Measurements from ENCODE around the gene GRK1.

The GRK1 gene

DNA sequence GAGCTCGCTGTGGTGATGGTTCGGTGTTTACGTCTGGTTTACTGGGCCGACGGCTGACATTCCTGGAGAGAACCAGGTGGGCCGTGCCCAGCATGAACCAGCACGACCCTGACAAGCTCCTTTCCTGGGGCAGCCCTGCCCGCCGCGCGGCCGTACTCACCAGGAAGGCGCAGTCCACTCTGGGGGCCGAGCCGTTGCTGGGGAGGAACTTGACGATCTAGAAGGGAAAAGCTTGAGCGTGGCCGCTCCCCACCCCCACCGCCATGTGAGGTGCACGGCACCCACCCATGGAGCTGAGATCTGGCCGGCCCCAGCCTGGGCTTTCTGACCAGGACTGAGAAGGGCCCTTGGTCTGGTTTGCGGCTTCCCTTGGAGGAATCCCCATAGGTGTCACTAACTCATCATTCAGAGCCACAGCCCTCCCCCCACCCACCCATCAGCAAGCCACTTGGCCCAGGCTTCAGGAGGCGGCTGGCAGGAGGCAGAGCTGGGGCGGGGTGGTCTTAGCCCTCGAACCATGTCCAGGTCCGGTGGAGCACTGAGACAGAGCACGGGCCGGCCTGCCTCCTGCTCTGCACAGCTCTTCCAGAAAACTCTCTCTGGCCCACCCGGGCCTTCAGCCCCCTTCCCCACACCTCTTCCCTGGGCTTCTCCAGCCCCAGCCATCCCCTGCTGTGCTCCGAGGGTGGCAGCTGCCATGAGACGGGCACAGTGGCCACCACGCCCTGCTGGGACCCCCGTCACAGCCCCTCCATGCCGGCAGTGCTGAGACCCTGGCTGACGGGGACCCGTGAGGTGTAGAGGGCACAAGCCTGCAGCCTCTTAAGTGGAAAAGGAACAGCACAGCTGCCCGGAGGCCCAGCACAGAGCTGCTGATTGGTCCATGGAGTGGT, 15.3 kb upstream of the GRK1 start:
- DNase-seq = no peak

DNA sequence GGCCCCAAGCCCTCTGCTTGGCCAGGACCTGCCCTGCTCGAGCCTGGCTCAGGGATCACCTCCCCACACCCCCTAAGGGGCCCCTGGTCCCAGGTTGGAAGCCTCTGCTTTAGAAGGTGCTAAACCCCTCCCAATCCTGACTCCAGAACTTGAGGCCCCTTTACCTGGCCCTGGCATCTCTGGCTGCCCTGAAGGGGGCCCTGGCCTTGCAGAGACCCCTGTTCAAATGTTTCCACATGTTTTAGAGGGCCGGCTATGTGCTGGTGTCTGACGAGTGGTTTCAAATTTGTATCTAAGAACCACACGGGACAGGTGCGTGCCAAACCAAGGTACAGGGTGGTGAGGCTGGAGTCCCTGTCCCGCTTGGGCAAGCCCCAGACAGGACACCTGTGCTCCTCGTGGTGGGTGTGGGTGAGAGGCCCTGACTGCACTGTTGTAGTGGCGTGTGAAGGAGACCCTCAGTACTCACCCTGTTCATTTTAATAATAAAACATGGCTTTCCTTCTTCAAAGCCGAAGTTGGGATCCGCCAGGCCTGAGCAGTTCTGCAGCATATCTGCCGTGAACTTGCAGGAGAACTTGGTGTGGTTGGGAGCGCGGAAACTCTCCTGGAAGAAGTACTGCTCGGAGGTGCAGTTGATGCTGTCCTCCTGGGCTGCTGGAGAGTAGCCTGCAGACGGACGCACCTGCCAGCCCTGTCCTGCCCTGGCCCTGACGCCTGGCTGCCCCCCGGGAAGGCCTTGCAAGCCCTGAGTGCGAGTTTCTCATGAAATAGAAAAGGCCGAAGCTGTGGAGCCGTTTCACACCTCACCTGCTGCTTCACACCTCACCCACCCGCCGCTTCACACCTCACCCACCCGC, 14.4 kb upstream of the GRK1 start:
- DNase-seq = no peak

DNA sequence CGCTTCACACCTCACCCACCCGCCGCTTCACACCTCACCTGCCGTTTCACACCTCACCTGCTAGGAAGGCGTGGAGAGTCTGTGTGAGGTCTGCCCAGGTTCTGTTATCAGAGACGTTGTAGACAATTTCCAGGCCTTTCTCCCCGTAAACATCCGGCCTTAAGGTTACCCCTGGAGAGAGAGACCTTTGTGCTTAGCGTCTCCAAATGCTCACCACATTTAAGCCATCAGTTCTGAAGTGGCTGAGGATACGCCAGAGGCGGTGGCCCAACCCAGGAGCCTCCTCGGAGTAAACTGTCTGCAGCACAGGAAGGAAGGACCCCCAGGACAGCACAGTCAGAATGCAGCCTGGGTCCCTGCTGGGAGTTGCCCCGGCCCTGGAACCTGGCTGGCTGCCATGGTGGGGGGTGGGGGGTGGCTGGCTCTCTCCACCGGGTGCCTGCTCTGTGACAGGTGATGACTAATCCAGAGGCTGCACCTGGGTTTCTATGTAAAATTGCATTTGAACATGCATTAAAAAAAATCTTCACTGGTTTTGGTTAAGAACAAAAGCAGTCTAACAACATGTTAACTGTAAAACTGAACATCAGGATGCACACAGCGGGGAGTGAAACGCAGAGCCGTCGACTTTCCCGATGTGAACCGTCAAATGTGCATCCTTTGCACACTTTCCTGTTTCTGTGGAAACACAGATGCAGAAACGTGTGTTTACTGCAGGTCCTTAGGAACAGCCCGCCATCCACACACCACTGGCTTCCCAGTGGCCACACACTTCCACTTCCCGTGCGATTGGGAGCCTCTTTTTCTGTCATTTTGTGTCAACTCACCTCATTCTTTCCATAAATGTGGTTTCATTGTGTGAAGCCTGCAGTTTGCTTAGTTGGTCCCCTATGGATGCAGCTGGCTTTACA, 13.5 kb upstream of the GRK1 start:
- peak; percentile 36 for DNase-seq

DNA sequence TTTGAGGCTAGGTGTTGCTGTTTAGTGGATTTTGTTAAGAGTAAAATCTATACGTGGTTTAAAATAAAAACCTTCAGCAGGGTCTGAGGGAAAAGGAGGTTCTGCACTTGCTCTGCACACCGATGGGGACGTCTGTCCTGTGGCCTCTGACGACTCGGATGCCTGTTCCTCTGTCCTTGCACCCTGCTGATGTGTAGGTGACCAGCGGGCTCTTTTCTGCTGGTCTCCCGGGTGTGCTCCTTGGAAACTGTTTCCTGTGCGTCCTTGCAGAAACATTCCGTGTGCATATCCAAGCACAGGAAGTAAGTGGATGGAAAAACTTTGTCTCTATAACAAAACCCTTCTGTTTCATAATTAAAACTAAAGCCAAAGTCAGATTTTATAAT, 12.9 kb upstream of the GRK1 start:
- no peak for DNase-seq

DNA sequence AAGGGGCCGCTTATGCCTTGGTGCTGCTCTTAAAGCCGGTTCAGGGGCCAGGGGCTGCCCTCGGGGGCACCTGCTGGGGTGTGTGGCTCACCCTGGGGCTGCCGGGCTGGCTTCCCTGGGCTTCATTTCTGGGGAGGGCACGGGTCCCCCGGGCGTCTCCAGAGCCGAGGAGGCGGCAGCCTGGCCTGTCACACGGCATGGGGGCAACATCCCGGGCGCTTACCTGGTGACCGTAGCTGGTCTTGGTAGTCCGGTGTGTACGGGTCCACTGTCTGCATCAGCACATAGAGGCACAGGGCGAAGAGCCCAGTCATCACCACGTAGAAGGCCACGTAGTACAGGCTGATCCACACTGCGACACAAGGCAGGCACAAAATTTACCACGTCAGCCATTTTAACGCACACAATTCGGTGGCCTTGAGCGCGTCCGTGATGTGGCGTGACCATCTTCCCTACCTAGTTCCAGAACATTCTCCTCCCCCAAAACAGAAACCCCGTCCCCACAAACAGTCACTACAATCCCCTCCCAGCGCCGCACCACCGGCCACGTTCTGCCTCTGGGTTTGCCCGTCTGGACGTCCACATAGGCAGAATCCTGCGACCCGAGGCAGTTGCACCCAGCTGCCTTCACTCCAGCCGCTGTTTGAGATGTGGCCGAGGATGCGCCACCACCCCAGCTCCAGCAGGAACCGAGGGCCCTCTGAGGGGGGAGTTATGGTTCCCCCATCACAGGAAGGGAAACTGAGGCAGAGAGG, 12.3 kb upstream of the GRK1 start:
- DNase-seq = no peak

DNA sequence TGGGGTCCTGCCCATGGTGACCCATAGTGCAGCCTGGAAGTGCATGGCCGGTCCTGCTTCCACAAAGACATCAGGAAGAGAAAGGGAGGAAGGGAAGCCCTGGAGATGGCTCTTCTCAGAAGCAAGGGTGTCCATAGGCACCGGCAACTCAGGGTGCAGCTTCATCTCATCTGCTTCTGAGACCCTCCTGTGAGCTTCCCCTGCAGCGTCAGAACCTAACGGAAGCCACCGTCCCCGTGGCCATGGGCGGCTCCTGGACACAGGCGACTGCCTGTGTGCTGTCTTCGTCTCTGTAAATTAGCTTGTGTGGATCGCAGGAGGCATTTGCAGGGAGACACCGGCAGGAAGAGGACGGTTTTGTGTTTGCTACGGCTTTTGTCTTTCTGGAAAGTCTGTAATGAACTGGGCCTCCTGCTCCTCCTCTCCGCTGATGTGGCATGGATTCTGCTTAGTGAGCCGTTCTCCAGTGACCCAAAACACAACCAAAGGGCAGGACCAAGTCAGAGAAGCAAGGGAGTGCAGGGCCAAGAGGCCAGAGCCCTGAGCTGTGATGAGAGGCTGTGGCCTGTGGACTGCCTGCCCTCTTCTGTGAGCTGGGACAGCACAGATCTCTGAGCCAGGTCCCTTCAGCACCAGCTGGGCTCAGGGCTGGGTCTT, 11.5 kb upstream of the GRK1 start:
- DNase-seq = no peak

DNA sequence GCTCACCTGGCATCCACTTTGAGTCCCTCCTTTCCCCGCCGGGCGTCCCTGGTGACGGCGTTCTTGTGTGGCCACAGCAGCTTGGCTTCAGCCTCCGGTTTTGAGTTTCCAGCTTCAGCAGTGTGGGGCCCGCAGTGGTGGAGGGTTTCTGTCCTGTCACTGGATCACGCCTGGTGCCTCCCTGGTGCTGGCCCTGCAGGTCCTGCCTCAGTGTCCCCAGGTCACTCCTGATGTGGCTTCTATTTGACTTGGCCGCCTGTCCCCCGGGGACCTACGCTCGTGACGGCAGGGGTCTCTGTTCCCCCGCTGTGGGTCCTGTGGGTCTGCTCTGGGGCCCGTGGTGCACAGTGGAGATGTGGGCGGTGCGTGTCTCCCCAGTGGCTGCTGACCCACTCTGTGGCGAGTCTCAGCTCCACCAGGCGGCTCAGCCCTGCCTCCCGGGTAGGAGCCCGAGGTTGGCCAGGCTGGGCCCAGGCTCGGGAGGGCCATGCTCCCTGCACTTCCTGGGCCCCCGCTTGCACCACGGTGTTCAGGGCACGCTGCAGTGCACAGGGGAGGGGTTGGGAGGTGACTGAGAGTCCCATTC, 10.9 kb upstream of the GRK1 start:
- no peak for DNase-seq

DNA sequence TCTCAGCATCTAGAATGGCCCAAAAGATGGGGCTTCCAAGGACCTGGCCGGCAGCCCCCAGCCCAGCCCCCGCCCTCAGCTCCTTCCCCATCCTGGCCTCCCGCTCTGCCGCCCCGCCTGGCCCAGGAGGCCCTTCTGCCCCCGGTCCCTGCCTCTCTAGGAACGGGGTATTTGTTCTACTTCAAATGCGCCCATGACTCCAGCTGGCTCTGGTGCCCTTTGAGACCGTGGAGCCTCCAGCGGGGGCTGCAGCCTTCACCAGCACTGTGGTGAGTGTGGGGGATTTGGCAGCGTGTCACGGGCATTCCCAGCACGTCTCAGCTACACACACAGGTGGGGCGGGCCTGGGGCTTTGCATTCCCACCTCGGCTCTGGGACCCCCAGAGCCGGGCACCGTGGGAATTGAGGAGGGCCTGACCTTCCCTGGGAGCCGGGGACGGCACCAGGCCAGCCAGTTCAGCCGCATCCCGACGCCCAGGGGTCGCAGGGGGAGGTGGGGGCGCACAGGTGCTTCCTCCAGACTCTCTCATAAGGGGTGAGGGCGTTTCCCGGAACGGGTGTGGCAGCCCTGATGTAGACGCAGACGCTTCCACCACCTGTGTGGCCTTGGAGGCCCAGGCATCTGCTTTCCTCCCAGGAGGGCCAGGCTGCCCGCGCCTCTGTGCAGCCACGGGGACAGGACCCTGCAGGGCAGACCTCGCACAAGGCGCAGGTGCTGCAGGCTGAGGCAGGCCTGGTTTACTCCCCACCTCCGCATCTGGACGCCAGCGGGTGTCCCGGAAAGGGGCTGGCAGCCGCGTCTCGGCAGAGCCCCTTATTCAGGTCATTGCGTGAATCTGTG, 10.0 kb upstream of the GRK1 start:
- DNase-seq = no peak

DNA sequence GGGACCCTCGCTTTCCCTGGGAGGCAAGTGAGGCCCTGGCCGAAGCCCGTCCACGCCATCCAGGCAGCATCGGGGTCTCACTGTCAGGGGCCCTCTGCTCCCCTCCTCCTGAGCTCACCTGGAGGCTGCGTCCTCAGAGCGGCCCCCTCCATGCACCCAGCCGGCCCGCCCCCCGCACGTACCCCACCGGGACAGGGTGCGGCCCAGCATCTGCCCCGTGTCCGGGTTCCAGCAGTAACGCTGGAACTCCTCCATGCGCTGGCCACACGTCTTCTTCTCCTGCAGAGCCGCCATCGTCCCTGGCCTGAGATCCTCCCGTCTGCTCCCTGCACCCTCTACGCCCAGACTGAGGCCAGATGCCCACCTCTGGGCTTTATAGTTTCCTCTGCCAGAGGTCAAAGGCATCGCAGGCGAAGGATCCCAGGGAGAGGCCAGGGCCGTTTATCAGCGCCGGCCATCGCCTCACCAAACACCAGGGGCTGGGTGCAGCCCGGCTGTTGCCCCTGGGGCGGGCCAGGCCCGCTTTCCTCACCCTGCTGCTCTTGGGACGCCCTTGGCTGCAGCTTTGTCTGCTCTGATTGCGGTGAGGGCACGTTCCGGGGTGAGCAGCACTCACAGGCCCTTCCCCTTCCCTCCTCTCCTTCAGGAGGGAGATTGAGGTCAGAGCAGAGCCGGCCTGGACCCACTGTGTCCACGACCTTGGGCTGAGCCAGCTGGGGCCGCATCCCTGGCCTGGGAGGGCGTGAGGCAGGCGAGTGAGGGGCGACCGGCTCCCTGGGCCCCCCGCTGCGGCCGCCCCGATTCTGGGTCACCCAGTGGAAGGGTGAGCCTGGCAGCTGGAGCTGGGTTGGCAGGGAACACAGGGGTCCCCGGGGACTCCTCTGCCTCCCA, 8.9 kb upstream of the GRK1 start, which contains the start of gene ATP4B:
Gene ATP4B, minus strand, starts transcription at position 348 of the 891 bp plus-strand sequence. Its CDS starts 54 bp downstream, at position 294.
- no peak for DNase-seq

DNA sequence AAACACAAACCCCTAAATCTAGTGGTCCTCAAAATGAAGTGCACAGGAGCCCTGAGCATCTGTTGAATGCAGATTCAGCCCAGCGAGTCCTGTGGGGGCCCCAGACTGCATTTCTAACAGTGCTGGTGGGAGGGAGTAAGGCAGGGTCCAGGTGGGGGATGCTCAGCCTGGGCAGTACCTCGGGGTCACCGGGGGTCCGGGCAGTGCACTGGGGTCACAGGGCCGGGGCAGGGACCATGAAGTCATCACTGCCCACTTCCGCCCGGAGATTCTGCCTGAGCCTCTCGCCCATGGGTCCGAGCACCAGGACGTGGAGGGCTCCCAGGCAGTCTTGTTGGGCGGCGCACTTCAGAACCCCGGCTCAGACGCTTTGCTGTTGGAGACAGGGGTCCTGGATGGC, 8.2 kb upstream of the GRK1 start:
- DNase-seq = no peak

DNA sequence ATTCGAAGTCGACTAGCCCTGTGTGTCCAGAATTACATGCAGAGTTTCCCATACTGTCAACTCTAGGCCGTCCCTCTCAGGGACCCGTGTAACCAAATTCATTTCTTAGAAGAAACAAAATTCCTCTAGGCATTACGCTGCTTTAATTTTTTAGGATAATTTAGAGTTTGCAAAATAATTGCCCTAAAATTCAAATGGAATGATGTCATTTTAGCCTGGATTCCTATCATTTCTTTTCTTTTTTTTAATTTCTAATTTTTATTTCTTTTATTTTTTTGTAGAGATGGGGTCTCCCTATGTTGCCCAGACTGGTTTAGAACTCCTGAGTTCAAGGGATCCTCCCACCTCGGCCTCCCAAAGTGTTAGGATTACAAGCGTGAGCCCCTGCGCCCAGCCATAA, 7.7 kb upstream of the GRK1 start:
- no peak for DNase-seq

DNA sequence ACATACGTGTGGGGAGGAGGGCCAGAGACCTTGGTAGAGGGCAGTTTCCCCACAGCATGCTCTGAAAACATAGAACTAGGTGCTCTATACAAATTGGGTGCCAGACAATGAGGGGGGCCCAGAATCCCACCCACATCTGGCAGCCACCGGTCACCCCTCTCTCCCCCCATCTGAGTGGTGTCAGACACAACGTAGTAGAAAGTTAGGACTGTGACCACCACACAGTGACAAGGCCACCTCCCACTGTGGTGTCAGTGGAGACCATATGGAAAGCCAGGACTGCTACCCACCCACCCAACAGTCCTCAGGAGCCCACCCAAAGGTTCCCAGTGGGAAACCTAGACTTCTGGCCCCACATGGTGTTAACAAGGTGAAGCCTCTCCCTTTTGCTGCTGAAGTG, 7.0 kb upstream of the GRK1 start:
- no peak for DNase-seq

DNA sequence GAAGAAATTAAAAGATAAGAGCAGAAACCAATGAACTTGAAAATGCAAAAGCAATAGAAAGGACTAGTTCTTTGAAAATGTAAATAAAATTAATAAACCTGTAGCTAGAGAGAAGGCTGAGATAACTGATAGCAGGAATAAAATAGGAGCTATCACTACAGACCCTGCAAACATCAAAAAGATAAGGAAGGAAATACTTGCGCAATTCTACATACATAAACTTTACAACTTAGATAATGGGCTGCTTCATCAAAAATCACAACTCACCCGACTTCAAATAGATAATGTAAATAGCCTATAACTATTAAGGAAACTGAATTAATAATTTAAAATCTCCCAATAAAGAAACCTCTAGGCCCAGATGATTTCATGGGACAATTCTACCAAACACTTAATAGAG, 5.5 kb upstream of the GRK1 start:
- DNase-seq = no peak

DNA sequence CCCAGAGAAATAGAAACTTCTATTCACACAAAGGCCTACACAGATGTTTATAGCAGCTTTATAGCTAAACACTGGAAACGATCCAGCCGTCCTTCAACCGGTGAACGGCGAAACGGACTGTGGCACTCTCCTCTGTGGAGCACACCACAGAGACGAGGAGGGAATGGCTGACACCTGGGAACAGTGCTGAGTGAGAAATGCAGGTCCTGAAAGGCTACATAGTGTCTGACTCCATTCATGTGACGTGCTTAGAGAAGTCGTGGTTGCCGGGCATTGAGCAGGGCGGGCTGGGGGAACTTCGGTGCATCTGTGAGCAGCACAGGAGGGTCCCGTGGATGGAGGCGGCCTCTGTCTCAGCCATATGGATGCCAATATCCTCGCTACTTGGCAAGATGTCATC, 3.1 kb upstream of the GRK1 start:
- no peak for DNase-seq

DNA sequence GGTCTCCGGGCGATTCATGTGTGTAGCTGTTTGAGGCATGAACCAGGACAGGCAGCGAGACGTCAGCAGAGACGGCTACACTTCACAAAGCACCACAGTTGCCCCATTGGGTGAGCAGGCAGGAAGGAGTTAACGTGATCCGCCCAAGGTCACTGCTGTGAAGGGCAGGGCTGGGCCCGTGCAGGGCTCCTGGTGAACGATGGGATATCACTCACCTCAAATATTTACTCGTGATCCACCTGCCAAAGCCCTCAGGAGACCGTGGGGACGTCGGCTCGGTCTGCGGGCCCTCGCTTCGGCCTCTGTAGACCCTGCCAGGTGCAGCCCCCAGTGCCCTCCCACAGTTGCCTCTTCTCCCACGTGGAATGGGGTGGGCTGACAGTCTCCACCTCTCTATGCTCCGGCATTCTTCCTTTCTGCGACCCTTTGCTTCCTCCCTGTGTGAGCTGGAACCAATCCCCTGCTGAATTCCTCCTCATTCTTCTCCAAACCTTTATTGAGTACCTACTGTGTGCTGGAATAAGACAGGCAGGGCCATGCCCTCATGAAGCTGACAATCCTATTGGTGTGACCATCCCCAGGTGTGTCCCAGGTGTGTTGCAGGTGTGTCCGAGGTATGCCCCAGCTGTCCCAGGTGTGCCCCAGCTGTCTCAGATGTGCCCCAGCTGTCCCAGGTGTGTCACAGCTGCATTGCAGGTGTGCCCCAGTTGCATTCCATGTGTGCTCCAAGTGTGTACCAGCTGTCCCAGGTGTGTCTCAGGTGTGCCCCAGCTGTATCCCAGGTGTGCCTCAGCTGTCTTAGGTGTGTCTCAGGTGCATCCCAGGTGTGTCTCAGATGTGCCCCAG, 2.0 kb upstream of the GRK1 start:
- peak; percentile 24 for DNase-seq

DNA sequence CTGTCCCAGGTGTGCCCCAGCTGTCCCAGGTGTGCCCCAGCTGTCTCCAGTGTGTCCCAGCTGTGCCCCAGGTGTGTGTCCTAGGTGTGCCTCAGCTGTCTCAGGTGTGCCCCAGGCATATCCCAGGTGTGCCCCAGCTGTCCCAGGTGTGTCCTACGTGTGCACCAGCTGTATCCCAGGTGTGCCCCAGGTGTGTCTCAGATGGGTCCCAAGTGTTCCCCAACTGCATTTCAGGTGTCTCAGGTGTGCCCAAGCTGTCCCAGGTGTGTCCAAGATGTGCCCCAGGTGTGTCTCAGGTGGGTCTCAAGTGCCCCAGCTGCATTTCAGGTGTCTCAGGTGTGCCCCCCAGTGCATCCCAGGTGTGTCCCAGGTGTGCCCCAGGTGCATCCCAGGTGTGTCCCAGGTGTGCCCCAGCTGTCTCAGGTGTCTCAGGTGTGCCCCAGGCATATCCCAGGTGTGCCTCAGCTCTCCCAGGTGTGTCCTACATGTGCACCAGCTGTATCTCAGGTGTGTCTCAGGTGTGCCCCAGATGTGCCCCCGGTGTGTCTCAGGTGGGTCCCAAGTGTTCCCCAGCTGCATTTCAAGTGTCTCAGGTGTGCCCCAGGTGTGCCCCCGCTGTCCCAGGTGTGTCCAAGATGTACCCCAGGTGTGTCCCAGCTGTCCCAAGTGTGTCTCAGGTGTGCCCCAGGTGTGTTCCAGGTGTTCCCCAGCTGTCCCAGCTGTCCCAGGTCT, 1.3 kb upstream of the GRK1 start:
- DNase-seq = no peak

DNA sequence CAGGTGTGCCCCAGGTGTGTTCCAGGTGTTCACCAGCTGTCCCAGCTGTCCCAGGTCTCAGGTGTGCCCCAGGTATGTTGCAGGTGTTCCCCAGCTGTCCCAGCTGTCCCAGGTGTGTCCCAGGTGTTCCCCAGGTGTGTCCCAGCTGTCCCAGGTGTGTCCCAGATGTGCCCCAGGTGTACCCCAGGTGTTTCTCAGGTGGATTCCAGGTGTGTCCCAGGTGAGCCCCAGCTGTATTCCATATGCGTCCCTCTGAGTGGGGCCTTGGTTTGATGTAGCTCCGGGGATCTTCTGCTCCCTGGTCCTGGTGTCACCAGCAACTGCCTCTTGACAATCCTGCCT, 719 bp upstream of the GRK1 start:
- DNase-seq = no peak

Data from SHP77 treated with DMSO at 0.1 percent for 48 hours (cell line).